Measurements from ENCODE around the gene GRAMD2A.
A peak's percentile ranks its signal among the peaks of the same experiment; 100 is the strongest.

GRAMD2A gene

GRCh38 chr15:72133211-72133610 is 64.4 kb downstream of the GRAMD2A start:
- no peak for DNase-seq (ENCODE audit: low spot score)

- DNase-seq (ENCODE audit: low spot score), result no peak
Observed at GRCh38 chr15:72131922-72132321, 65.7 kb downstream of the GRAMD2A start.

GRCh38 chr15:72130272-72130671 is 67.3 kb downstream of the GRAMD2A start:
- DNase-seq (ENCODE audit: low spot score), result no peak

GRCh38 chr15:72128359-72128758 is 69.2 kb downstream of the GRAMD2A start:
- no peak for DNase-seq (ENCODE audit: low spot score)

GRCh38 chr15:72127724-72128322 is 69.8 kb downstream of the GRAMD2A start:
- no peak for DNase-seq (ENCODE audit: low spot score)

- no peak for DNase-seq (ENCODE audit: low spot score)
Observed at GRCh38 chr15:72124218-72124617, 73.4 kb downstream of the GRAMD2A start.

- peak; percentile 95 for DNase-seq (ENCODE audit: low spot score)
Observed at GRCh38 chr15:72118017-72118978, 79.3 kb downstream of the GRAMD2A start, which contains the start of the genes MYO9A and SENP8. TSS of gene MYO9A (minus strand) at chr15:72118150. CDS start at chr15:72046563, 71,587 bp downstream. TSS of gene SENP8 (plus strand) at chr15:72118403. CDS start at chr15:72139624, 21,221 bp downstream.

GRCh38 chr15:72117486-72118016 is 80.0 kb downstream of the GRAMD2A start:
- no peak for DNase-seq (ENCODE audit: low spot score)

- peak; percentile 32 for DNase-seq (ENCODE audit: low spot score)
Observed at GRCh38 chr15:72116731-72117485, 80.7 kb downstream of the GRAMD2A start.

- no peak for DNase-seq (ENCODE audit: low spot score)
Observed at GRCh38 chr15:72113347-72114031, 84.1 kb downstream of the GRAMD2A start.

GRCh38 chr15:72112805-72113204 is 84.8 kb downstream of the GRAMD2A start:
- DNase-seq (ENCODE audit: low spot score), result no peak

GRCh38 chr15:72112116-72112515 is 85.5 kb downstream of the GRAMD2A start:
- DNase-seq (ENCODE audit: low spot score), result no peak

- DNase-seq (ENCODE audit: low spot score), result no peak
Observed at GRCh38 chr15:72110355-72110754, 87.2 kb downstream of the GRAMD2A start.
